ELF-1 (cell line): Measurements from ENCODE around the gene B4GALNT2.
"Not testable (repeated sequence)": the region's sequence is repeated elsewhere in the genome, so short reads cannot be mapped to it uniquely, and the experiment has no call there.

Source experiments
- DNase-seq: peaks from one replicate; pipeline ENCODE4 v3.0.0-alpha.2; 2016; ENCODE audit warnings: low read depth, low spot score

B4GALNT2 gene

DNA sequence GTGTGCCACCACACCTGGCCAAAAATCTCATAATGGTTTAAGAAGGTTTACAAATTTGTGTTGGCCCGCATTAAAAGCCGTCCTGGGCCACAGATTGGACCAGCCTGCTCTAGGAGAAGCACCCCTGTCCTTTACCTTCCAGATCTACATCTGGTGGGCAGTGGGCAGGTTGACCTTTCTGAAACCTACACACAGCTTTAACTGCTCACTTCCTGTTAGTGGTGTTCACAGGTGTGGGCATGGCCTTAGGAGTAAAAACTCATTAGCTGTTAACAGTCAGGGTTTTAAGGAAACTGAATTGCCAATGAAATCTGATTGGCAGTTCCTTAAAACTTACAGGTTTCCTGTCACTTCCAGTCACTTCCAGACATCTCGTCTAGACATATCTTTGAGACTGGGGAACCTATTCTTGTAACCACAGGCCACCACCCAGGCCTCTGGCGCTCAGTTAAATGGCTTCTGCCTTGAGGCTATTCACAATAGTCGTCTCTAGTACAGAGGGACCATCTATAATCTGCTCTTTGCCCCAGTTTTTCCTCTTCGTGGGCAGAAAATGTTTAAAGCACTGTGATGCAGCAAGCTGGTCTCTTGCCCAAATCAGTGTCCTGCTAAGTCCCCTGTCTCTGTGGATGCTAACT is 48.5 kb downstream of the B4GALNT2 start:
- no peak for DNase-seq

DNA sequence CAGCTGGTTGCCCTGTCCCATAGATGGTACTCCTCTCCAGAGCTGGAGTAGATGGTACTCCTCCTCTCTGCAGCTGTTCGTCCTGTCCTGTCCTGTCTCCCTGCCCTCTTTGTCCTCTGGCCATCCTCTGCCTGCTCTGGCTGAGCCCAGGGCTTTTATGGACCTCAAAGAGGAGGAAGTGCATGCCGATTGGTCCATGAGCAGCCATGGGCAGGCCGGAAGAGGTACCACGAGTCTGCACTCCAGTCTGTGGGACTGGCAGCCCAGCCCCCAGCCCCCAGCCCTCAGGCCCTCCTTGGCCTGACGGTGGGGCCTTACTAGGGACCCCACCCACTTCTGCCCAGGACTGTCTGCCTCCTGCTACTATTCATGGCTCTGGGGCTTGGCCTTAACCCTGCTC is 50.8 kb downstream of the B4GALNT2 start:
- DNase-seq, result no peak

DNA sequence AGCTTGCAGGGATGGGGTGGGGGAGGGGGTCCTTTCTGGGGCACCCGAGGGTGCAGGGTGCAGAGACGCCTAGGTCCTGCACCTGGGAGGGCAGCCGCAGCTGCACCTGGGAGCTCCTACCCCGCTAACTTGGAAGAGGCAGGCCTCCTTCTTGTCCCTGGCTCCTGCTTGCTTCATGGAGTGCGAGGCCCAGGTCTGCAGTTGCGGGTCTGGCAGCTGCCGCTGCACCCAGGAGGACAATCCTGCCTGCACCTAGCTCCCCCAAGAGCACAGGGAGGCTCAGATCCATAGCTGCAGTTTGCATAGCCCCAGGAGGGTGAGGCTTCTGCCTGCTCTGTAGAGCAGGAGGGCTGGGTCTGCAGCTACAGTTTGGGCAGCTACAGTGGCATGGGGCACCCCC is 51.2 kb downstream of the B4GALNT2 start:
- no peak for DNase-seq

DNA sequence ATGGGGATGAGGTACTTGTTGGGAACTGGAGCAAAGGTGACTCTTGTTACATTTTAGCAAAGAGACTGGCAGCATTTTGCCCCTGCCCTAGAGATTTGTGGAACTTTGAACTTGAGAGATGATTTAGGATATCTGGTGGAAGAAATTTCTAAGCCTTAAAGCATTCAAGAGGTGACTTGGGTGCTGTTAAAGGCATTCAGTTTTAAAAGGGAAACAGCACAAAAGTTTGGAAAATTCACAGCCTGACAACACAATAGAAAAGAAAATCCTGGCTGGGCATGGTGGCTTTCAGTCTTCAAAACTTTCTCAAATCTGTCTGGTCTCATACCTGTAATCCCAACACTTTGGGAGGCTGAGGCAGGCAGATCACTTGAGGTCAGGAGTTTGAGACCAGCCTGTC is 52.0 kb downstream of the B4GALNT2 start:
- not testable (repeated sequence) for DNase-seq

DNA sequence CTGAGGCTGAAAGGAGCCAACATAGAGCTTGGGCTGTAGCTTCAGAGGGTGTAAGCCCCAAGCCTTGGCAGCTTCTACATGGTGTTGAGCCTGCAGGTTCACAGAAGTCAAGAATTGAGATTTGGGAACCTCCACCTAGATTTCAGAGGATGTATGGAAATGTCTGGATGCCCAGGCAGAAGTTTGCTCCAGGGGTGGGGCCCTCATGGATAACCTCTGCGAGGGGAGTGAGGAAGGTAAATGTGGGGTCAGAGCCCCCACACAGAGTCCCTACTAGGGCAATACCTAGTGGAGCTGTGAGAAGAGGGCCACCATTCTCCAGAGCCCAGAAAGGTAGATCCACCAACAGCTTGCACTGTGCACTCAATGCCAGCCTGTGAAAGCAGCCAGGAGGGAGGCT is 52.8 kb downstream of the B4GALNT2 start:
- DNase-seq, result not testable (repeated sequence)

DNA sequence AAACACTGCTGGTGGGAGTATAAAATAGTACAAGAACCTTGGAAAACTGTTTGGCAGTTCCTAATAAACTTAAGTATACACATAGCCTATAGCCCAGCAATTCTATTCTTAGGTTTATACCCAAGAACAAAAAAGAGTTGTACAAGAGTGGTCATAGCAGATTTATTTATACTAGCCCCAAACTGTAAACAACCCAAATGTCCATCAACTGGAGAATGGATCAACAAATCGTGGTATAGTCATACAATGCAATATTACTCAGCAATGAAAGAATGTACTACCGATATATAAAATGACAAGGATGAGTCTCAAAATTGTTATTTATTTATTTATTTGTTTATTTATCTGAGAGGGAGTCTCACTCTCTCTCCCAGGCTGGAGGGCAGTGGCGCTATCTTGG is 54.7 kb downstream of the B4GALNT2 start:
- no peak for DNase-seq

DNA sequence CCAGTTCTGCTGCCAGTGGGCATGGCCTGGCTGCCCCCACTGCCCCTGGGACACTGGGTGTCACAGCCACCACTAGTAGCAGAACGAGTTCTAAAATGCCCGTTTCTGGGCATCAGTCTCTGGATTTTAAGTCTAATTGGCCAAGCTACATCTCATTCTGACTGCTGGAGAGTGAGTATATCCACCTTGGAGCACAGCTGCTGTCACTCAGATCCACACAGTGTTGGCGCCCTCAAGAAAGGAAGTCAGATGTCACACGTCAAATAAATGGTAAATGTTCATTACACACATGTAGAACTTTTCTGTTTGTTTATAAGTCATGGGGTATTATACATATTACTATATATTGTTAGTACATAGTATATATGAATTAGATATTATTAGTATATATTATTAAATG is 58.4 kb downstream of the B4GALNT2 start:
- DNase-seq, result no peak

DNA sequence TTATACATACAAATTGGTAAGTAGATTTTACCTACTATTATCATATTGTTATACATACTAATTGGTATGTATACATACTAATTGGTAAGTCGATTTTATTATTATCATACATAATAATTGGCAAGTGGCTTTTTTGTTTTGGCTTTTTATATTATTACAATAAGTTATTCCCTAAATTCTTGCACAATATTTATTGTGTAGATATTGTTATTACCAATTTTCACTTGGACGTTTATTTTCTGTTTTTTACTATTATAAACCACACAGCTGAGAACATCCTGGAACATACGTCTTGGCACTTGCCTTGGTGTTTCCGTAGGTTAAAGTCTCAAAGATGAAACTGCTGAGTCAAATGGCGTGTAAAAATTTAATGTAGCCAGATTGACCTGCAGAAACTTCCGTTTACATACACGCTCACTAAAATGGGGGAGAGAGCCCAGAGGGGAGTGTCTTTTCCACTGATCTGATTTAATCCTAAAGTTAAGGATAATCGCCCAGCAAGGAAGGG is 58.9 kb downstream of the B4GALNT2 start:
- DNase-seq, result no peak

DNA sequence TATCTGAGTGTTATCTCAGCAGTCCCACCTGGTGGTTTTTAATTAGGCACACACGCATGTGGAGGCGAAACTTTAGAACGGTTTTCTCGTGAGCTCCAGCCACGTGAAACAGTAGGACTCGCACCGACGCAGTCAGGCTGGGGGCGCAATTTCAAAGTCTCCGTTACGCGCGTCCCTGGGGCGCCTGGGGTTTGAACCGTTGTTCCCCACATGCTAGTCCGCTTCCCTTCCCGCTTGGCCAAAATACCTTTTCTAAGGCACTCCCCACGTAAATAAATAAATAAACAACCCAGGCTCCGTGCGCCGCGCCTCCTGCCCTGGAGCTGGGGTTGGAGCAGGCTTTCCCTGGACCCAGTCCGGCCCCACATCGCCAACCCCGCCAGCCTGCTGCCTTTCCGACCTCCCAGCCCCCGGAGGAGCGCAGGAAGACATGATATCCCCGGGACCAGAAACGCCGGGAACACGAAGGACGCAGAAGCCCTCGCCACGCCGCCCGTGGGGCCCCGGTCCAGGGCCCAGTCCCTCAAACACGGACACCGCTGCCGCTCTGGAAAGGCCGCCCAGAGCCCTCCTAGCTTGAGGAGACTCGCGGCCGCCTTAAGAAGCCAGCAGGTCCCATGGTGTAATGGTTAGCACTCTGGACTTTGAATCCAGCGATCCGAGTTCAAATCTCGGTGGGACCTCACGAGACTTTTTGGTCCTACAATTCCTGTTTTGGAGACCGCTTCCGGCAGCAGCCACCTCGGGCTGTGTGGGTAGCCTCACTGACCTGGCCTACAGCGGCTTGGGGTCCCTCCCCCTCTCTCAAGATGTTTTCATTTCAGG is 59.6 kb downstream of the B4GALNT2 start:
- peak; percentile 94 for DNase-seq

DNA sequence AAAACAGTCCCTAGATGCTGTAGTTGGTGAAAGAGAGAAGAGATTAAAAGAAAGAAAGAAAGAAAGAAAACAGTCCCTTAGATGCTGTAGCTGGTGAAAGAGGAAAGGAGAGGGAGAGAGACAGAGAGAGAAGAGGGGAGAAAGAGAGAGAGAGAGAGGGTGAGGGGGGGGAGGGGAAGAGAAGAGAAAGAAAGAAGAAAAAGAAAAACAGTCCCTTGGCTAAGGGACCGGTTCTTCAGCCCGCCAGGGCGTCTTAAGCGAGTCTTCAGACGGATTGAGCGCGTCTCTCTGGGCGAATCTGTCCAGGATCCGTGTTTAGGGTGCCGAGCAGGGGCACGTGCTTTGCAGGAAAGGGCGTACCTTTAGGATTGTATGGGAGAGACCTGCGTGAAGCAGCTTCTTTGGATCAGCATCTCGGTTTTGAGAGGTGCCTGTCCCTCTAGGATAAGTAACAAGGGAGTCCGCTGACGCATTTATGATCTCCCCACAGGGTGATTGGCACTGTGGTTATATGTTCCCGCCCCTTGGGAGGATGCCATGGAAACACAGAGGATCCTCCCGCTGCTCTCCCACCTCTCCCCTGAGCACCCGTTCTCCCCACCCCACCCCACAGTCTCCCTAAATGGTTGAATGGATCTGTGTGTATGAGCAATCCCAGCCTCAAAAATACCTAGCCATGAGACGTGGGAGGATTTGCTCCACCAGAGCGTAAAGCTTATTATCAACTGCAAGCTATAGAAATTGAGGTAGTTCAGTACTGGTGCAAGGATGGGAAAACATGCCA is 61.1 kb downstream of the B4GALNT2 start:
- DNase-seq, result peak; percentile 65

DNA sequence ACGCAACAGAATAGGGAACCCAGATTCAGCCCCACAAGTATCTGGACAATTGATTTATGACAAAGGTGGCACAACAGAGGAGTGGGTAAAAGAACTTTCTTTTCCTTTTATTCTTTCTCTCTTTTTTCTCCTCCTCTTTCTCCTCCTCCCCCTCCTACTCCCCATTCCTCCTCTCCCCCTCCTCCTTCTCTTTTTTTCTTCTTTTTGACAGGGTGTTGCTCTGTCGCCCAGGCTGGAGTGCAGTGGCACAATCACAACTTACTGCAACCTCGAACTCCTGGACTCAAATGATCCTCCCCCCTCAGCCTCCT is 61.7 kb downstream of the B4GALNT2 start:
- no peak for DNase-seq

DNA sequence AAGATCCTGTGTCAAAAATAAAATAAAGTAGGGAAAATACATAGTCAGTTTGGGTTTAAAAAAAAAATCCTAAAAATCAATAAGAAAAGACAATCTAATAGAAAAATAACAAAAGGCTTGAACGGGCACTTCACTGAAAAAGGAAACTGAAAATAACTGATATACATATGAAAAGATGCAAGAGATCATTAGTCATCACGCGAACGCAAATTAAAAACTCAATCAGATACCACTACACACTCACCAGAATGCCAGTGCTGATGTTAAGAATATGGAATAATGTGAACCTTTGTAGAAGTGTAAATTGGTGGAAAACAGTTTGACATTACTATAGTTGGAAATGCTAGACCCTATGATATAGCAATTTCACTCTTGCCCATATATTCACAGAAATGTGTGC is 63.2 kb downstream of the B4GALNT2 start:
- no peak for DNase-seq

DNA sequence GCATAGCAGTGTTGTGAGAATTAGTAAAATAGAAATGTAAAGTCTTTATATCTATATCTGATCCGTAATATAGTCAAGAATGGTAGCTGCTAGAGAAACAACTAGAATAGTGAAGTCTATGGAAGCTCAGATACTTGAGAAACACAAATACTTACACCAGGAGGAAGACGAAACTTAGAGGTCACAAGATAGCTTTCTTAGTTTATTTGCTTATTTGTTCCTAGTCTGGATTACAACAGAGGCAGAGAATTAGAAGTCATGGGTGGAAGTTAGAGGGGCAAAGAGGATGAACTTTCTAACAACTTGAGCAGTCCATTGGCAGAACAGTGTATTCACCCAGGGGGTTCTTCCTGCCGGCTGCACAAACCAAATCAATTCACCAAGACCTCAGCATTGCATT is 64.0 kb downstream of the B4GALNT2 start:
- DNase-seq, result no peak

DNA sequence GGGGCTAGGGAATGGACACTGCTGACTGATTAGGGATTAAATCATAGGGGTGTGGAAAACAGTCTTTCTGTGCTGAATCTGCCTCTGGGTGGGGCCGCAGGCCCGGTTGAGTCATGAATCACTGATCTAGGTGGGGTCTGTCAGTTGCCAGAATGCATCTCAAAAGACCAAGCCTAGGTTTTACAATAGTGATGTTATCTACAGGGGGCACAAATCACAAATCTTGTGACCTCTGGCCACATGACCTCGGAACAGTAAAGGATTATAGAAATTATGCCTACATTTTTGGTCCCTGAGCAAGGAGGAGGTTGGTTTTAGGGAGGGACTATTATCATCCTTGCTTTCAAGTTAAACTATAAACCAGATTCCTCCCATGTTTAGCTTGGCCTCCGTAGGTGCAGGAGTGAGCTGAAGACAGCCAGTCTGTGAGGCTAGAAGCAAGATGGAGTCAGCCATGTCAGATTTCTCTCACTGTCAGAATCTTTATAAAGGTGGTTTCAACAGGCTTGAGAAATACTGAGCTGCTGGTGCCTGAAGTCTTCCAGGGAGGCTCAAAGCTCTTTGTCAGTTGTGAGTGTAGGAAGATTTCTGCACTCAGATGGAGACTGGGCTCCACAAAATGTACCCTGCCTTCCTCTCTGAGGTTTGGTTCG is 64.9 kb downstream of the B4GALNT2 start:
- DNase-seq, result no peak

DNA sequence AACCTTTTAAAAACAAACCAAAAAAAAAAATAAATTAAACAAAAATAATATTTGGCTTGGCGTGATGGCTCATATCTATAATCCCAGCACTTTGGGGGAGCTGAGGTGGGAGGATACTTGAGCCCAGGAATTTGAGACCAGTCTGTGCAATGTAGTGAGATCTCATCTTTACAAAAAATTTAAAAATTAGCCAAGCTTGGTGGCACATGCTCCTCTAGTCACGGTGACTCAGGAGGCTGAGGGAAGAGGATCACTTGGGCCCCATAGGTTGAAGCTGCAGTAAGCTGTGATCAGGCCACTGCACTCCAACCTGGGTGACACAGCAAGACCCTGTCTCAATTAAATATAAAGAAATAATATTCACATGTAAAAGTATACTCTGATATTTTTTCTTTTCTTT is 65.6 kb downstream of the B4GALNT2 start:
- no peak for DNase-seq

DNA sequence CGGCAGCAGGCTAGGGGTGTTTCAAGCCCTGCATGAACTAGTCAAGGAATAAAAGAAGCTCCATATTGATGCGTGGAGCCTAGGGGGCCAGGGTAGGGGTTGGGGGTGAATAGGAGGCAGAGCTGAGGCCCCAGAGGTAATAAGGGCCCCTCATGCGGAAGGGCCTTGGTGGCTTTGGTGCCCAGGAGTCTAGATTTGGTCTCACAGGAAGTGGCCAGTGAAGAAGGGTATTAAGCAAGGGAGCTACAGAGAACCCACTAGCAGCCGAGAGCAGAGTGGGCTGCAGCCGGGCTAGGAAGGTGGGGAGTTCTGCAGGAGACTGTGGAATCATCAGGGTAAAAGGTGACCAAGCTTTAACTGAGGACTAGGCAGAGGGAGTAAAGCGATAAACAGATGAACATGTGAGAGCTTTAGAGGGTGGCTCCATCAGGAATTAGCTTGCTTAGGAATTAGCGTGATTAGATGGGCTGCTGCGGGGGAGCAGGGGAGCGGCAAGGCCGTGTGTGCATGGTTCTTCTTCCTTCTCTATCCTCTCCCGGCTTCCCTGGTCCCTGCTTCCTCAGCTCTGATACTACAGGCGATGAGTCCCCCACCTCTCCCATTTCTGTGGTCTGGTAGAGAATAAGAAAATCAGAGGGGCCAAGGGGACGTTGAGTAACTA is 68.0 kb downstream of the B4GALNT2 start:
- DNase-seq, result no peak

DNA sequence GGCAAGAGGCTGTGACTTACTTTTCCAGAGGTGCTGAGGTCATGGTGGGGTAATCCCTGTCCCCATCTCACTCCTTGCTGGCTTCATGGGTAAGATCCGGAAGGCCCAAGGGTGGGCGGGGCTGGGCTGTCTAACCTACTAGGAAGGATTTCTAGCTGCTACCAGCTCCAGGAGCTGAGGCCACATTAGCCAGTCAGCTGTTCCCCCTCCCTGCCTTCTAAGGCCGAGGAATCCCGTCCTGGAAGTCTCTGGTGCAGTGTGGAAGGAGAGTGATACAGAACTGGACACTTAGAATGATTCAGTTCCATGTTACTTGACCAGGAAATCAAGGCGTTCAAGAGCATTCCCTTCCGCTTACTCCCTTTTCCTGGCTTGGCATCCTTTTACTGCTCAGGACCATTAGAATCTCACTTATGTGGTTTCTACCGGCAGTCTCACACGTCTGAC is 68.9 kb downstream of the B4GALNT2 start:
- no peak for DNase-seq

DNA sequence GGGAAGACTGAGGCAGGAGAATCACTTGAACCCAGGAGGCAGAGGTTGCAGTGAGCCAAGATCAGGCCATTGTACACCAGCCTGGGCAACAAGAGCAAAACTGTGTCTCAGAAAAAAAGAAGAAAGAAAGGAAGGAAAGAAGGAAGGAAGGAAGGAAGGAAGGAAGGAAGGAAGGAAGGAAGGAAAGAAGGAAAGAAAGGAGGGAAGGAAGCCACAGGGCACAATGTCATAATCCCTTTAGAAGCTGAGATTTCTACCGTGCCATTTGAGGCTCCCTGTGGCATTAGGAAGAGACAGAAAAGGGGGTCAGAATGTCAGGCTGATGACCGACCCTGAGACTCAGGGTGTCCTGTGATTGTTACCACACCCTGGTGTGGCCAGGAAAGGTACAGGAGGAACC is 71.2 kb downstream of the B4GALNT2 start:
- DNase-seq, result no peak

DNA sequence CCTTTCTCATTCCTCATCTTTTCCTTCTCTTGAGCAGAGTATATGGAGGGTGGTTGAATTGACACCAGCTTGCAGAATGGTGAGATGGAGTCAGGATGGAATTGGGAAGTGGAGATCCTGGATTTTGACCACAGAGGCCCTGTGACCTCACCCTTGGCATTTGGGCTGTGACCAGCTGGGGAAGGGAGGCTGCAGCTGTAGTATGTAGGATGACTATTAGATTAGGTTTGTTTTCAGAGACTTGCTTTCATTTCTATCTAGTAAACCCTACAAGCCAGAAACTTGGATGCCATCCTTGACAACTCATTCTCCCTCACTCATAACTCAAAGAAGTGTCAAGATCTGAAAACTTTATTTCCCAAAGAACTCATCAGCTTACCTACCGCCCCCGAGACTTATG is 71.9 kb downstream of the B4GALNT2 start:
- no peak for DNase-seq

DNA sequence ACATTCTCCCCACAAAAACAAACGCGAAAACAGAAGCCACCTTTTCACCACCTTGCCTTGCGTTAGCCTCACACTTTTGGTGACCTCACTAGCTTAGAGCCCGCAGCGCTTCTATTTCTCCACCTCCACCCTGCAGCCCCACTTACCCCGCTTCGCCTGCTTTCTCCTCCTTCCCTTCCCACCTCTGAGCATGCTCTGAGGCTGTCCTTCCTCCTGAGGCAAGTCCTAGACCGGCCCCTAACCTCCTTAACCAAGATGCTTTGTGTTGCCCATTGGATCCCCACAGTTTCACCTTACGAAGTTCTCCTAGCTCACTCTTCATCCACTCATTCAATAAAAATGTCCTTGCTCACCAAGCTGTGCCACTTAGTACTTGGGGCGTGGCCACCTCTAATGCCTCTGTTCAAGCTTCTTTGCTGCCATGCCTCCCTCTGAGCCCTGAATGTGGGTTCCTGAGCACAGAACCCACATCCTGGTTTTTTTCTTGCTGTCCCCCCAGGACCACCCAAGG is 76.5 kb downstream of the B4GALNT2 start:
- DNase-seq, result no peak
